ENCODE results near the gene TMEM235. TPM values are rescaled to one million over a fixed set of nuclear protein-coding genes. Genes with fewer than 3 reads are reported as not detected.

The TMEM235 gene
- polyA plus RNA-seq, 4 donors = not detected

DNA sequence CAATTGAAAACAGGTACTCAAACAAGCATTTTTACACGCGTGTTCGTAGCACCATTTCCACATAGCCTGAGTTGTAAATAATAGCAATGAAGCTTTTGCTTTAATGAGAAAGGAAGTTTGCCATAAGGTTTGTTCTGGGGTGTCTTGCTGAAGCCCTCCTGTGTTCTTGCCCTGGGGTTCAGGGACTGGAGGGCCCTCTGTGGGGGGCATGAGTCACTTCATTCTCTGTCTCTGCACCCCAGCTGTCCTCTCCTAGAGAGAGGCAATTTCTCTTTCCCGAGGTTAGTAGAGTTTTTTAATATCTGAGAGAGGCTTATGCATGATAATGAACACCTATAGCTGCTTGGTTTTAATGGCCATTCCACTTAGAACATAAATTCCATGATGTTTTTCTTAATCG is 34.7 kb upstream of the TMEM235 start:
- Histone ChIP-seq H3K9me3 (ENCODE audit: control insufficient read depth in 2 of 2, insufficient read depth in 1 of 2, low read depth in 1 of 2, low read length in 1 of 2) (peaks cover 0 to 3% of the 10 kb centered on the region in 2 donors), H3K27me3 (ENCODE audit: control insufficient read depth in 3 of 3, insufficient read depth in 3 of 3, low read length in 3 of 3) (no peaks in the 10 kb centered on the region), H3K4me1 (ENCODE audit: control insufficient read depth in 3 of 3, insufficient read depth in 2 of 3, low read depth in 1 of 3, low read length in 2 of 3) (peaks cover 0 to 4% (median 0%) of the 10 kb centered on the region in 3 donors), H3K4me3 (ENCODE audit: low read depth in 1 of 3, low read length in 3 of 3) (no peak overlapping the region), H3K36me3 (ENCODE audit: control insufficient read depth in 3 of 3, insufficient read depth in 2 of 3, low read depth in 1 of 3, low read length in 3 of 3) (peaks cover 0 to 60% (median 4%) of the 10 kb centered on the region in 3 donors), H3K27ac (ENCODE audit: low read depth in 1 of 3, low read length in 2 of 3) (no peak overlapping the region)
- DNase-seq = no peak
- 74 to 86% (median 77%) methylated on average over 5 of the region's 5 CpGs for WGBS, 3 donors
- no peak for FAIRE-seq

DNA sequence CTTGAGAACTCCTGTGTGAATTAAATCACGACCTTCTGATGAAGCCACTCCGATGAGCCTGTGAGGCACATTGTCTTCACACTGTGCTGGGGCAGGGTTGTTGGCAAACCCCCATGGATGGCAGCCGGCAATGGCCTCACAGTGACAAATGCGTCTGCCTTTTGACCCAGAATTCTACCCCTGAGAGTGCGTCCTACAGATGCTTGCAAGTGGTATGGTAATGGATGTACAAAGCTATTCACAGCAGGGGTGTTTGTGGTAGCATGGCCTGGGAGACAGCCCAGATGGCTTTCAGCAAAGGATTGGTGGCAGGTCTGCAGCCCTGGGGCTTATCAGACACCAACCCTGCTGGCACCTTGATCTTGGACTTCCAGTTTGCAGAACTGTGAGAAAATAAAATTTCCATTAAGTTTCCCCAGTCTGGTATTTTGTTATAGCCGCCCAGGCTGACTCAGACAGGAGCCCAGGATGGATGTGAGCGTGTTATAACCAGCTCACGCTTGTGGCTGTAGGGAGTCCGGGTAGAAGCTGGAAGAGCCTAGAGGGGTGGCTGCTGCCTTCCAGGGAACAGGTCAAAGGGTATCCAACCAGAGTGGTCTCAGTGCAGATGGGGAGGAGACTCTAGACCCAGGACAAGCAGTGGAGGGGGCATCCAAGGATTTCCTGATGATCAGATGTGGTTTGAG is 34.1 kb upstream of the TMEM235 start:
- 85 to 87% (median 86%) methylated on average over 9 of the region's 9 CpGs for WGBS, 3 donors
- no peak overlapping the region for H3K27ac ChIP-seq (ENCODE audit: low read depth in 1 of 3, low read length in 2 of 3)

GRCh38 chr17:78200451-78200850 is 31.0 kb upstream of the TMEM235 start:
- FAIRE-seq = no peak
- Histone ChIP-seq H3K4me1 (ENCODE audit: control insufficient read depth in 3 of 3, insufficient read depth in 2 of 3, low read depth in 1 of 3, low read length in 2 of 3) (peaks cover 0 to 4% (median 0%) of the 10 kb centered on the region in 3 donors), H3K9me3 (ENCODE audit: control insufficient read depth in 2 of 2, insufficient read depth in 1 of 2, low read depth in 1 of 2, low read length in 1 of 2) (peaks cover 0 to 3% of the 10 kb centered on the region in 2 donors), H3K27me3 (ENCODE audit: control insufficient read depth in 3 of 3, insufficient read depth in 3 of 3, low read length in 3 of 3) (no peaks in the 10 kb centered on the region), H3K27ac (ENCODE audit: low read depth in 1 of 3, low read length in 2 of 3) (no peak overlapping the region), H3K36me3 (ENCODE audit: control insufficient read depth in 3 of 3, insufficient read depth in 2 of 3, low read depth in 1 of 3, low read length in 3 of 3) (peaks cover 0 to 60% (median 4%) of the 10 kb centered on the region in 3 donors), H3K4me3 (ENCODE audit: low read depth in 1 of 3, low read length in 3 of 3) (no peak overlapping the region)
- DNase-seq = no peak
- 90 to 91% (median 90%) methylated on average over 6 of the region's 6 CpGs for WGBS, 3 donors

More for the DNA sequence above, 34.1 kb upstream of the TMEM235 start:
- peaks cover 0 to 57% (median 4%) of the 10 kb centered on the region in 3 donors for H3K36me3 ChIP-seq (ENCODE audit: control insufficient read depth in 3 of 3, insufficient read depth in 2 of 3, low read depth in 1 of 3, low read length in 3 of 3)
- H3K4me1 ChIP-seq (ENCODE audit: control insufficient read depth in 3 of 3, insufficient read depth in 2 of 3, low read depth in 1 of 3, low read length in 2 of 3) = peaks cover 0 to 4% (median 0%) of the 10 kb centered on the region in 3 donors
- no peak for DNase-seq
- H3K9me3 ChIP-seq (ENCODE audit: control insufficient read depth in 2 of 2, insufficient read depth in 1 of 2, low read depth in 1 of 2, low read length in 1 of 2) = peaks cover 0 to 3% of the 10 kb centered on the region in 2 donors
- no peak for FAIRE-seq
- no peaks in the 10 kb centered on the region for H3K27me3 ChIP-seq (ENCODE audit: control insufficient read depth in 3 of 3, insufficient read depth in 3 of 3, low read length in 3 of 3)
- H3K4me3 ChIP-seq (ENCODE audit: low read depth in 1 of 3, low read length in 3 of 3) = no peak overlapping the region

- FAIRE-seq (no peak), DNase-seq (no peak)
- Histone ChIP-seq H3K4me3 (ENCODE audit: low read depth in 1 of 3, low read length in 3 of 3) (no peak overlapping the region), H3K4me1 (ENCODE audit: control insufficient read depth in 3 of 3, insufficient read depth in 2 of 3, low read depth in 1 of 3, low read length in 2 of 3) (peaks cover 0 to 4% (median 0%) of the 10 kb centered on the region in 3 donors), H3K9me3 (ENCODE audit: control insufficient read depth in 2 of 2, insufficient read depth in 1 of 2, low read depth in 1 of 2, low read length in 1 of 2) (peaks cover 0 to 3% of the 10 kb centered on the region in 2 donors), H3K36me3 (ENCODE audit: control insufficient read depth in 3 of 3, insufficient read depth in 2 of 3, low read depth in 1 of 3, low read length in 3 of 3) (peaks cover 0 to 60% (median 3%) of the 10 kb centered on the region in 3 donors), H3K27me3 (ENCODE audit: control insufficient read depth in 3 of 3, insufficient read depth in 3 of 3, low read length in 3 of 3) (no peaks in the 10 kb centered on the region), H3K27ac (ENCODE audit: low read depth in 1 of 3, low read length in 2 of 3) (no peak overlapping the region)
- 86 to 98% (median 89%) methylated on average over 8 of the region's 8 CpGs for WGBS, 3 donors
Observed at GRCh38 chr17:78202666-78203065, 28.8 kb upstream of the TMEM235 start.

DNA sequence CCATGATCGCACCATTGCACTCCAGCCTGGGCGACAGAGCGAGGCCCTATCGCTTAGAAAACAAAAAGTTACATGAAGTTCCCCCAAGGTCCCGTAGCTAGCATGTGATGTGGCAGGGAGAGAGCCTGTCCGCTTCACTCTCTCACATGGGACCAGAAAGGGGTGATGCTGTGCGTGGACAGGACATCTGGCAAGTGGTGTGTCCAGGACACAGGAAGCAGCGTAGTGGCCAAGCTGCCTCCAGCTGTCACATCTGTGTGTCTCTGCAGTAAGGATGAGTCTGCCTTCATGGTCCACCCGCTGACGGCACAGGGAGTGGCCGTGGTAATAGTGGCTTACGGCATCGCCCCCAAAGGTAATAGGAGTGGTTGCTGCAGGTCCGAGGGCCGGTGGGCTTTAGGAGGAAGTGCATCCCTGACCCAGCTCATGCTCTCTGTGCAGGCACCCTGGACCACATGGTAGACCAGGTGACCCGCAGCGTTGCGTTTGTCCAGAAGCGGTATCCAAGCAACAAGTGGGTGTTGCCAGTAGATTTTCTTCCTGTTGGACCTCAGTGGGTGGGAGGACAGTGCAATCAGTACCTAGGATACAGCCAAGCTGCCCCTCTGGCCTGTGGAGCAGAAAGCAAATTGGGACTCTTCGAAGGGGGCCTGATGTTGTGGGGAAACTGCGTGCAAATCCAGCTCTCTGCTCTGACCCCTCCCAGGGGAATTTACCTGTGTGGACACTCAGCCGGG is 26.9 kb upstream of the TMEM235 start:
- Histone ChIP-seq H3K27ac (ENCODE audit: low read depth in 1 of 3, low read length in 2 of 3) (no peak overlapping the region), H3K9me3 (ENCODE audit: control insufficient read depth in 2 of 2, insufficient read depth in 1 of 2, low read depth in 1 of 2, low read length in 1 of 2) (peaks cover 0 to under 1% of the 10 kb centered on the region in 2 donors), H3K36me3 (ENCODE audit: control insufficient read depth in 3 of 3, insufficient read depth in 2 of 3, low read depth in 1 of 3, low read length in 3 of 3) (peaks cover 0 to 59% (median 3%) of the 10 kb centered on the region in 3 donors), H3K27me3 (ENCODE audit: control insufficient read depth in 3 of 3, insufficient read depth in 3 of 3, low read length in 3 of 3) (no peaks in the 10 kb centered on the region), H3K4me3 (ENCODE audit: low read depth in 1 of 3, low read length in 3 of 3) (no peak overlapping the region), H3K4me1 (ENCODE audit: control insufficient read depth in 3 of 3, insufficient read depth in 2 of 3, low read depth in 1 of 3, low read length in 2 of 3) (peaks cover 0 to 1% (median 0%) of the 10 kb centered on the region in 3 donors)
- DNase-seq = no peak
- WGBS, 3 donors = 84 to 90% (median 90%) methylated on average over 22 of the region's 22 CpGs
- no peak for FAIRE-seq

- WGBS, 3 donors = 88 to 89% (median 88%) methylated on average over 17 of the region's 17 CpGs
Observed at GRCh38 chr17:78205124-78205775, 26.2 kb upstream of the TMEM235 start.

DNA sequence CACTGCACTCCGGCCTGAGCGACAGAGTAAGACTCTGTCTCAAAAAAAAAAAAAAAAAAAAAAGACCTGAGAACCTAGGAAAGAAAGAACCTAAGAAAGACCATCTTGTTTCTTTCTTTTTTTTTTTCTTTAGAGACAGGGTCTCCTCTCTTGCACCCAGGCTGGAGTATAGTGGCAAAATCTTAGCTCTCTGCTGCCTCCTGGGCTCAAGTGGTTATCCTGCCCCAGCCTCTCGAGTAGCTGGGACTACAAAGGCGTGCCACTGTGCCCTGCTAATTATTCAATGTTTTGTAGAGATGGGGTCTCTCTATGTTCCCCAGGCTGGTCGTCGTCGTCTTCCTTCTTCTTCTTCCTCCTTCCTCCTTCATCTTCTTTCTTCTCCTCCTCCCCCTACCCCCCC is 25.1 kb upstream of the TMEM235 start:
- WGBS, 3 donors = 80 to 84% (median 81%) methylated on average over 7 of the region's 7 CpGs
- no peak for FAIRE-seq

More at GRCh38 chr17:78205124-78205775, 26.2 kb upstream of the TMEM235 start:
- Histone ChIP-seq H3K36me3 (ENCODE audit: control insufficient read depth in 3 of 3, insufficient read depth in 2 of 3, low read depth in 1 of 3, low read length in 3 of 3) (peaks cover 0 to 56% (median 3%) of the 10 kb centered on the region in 3 donors), H3K27me3 (ENCODE audit: control insufficient read depth in 3 of 3, insufficient read depth in 3 of 3, low read length in 3 of 3) (no peaks in the 10 kb centered on the region), H3K9me3 (ENCODE audit: control insufficient read depth in 2 of 2, insufficient read depth in 1 of 2, low read depth in 1 of 2, low read length in 1 of 2) (no peaks in the 10 kb centered on the region), H3K4me3 (ENCODE audit: low read depth in 1 of 3, low read length in 3 of 3) (no peak overlapping the region), H3K27ac (ENCODE audit: low read depth in 1 of 3, low read length in 2 of 3) (no peak overlapping the region), H3K4me1 (ENCODE audit: control insufficient read depth in 3 of 3, insufficient read depth in 2 of 3, low read depth in 1 of 3, low read length in 2 of 3) (no peaks in the 10 kb centered on the region)
- FAIRE-seq (no peak), DNase-seq (no peak)

DNA sequence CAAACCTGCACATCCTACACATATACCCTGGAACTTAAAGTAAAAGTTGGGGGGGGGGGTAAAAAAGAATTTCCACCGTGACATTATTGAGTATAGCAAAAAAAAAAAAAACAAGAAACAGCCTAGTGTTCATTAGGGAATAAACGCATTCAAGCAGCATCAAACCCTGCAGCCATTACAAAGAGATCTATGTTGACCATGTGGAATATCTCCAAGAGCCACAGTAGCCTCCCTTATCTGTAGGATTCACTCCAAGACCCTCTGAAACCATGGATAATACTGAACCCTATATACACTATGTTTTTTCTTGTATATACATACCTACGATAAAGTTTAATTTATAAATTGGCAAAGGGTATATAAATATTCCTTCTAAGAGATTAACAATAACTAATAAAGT is 22.9 kb upstream of the TMEM235 start:
- Histone ChIP-seq H3K36me3 (ENCODE audit: control insufficient read depth in 3 of 3, insufficient read depth in 2 of 3, low read depth in 1 of 3, low read length in 3 of 3) (peaks cover 0 to 38% (median 3%) of the 10 kb centered on the region in 3 donors), H3K27me3 (ENCODE audit: control insufficient read depth in 3 of 3, insufficient read depth in 3 of 3, low read length in 3 of 3) (no peaks in the 10 kb centered on the region)

More for the DNA sequence above, 25.1 kb upstream of the TMEM235 start:
- no peaks in the 10 kb centered on the region for H3K27me3 ChIP-seq (ENCODE audit: control insufficient read depth in 3 of 3, insufficient read depth in 3 of 3, low read length in 3 of 3)
- H3K36me3 ChIP-seq (ENCODE audit: control insufficient read depth in 3 of 3, insufficient read depth in 2 of 3, low read depth in 1 of 3, low read length in 3 of 3) = peaks cover 0 to 50% (median 3%) of the 10 kb centered on the region in 3 donors
- H3K9me3 ChIP-seq (ENCODE audit: control insufficient read depth in 2 of 2, insufficient read depth in 1 of 2, low read depth in 1 of 2, low read length in 1 of 2) = no peaks in the 10 kb centered on the region
- DNase-seq = no peak
- H3K27ac ChIP-seq (ENCODE audit: low read depth in 1 of 3, low read length in 2 of 3) = no peak overlapping the region
- no peak overlapping the region for H3K4me3 ChIP-seq (ENCODE audit: low read depth in 1 of 3, low read length in 3 of 3)
- H3K4me1 ChIP-seq (ENCODE audit: control insufficient read depth in 3 of 3, insufficient read depth in 2 of 3, low read depth in 1 of 3, low read length in 2 of 3) = no peaks in the 10 kb centered on the region

More for the DNA sequence above, 22.9 kb upstream of the TMEM235 start:
- no peaks in the 10 kb centered on the region for H3K9me3 ChIP-seq (ENCODE audit: control insufficient read depth in 2 of 2, insufficient read depth in 1 of 2, low read depth in 1 of 2, low read length in 1 of 2)
- FAIRE-seq (no peak), DNase-seq (no peak)
- H3K4me3 ChIP-seq (ENCODE audit: low read depth in 1 of 3, low read length in 3 of 3) = no peak overlapping the region
- no peak overlapping the region for H3K27ac ChIP-seq (ENCODE audit: low read depth in 1 of 3, low read length in 2 of 3)
- no peaks in the 10 kb centered on the region for H3K4me1 ChIP-seq (ENCODE audit: control insufficient read depth in 3 of 3, insufficient read depth in 2 of 3, low read depth in 1 of 3, low read length in 2 of 3)
- 63 to 79% (median 65%) methylated on average over 3 of the region's 3 CpGs for WGBS, 3 donors

Data from small intestine (tissue), 7 donors.